Left ventricle myocardium inferior (tissue), 1 donor: Measurements from ENCODE around the gene SLC27A2. TPM values are rescaled to one million over a fixed set of nuclear protein-coding genes. Genes with fewer than 3 reads are reported as not detected.

ENCODE experiments used
- DNase-seq: peaks from one replicate; pipeline ENCODE4 v3.0.0-alpha.2; 2020
- H3K27ac ChIP-seq: fragments of 200-600 bp; replicated peaks from 2 replicates; pipeline ENCODE4 v1.8.0; 2021
- H3K27me3 ChIP-seq: fragments of 200-600 bp; 2 replicates; pipeline ENCODE4 v1.8.0; 2021; ENCODE audit warnings: low read depth
- H3K36me3 ChIP-seq: fragments of 200-600 bp; 2 replicates; pipeline ENCODE4 v1.8.0; 2021
- H3K4me1 ChIP-seq: fragments of 200-600 bp; 2 replicates; pipeline ENCODE4 v1.8.0; 2021
- H3K4me3 ChIP-seq: fragments of 200-600 bp; 2 replicates; pipeline ENCODE4 v1.8.0; 2021; ENCODE audit warnings: mild to moderate bottlenecking, moderate library complexity
- H3K9me3 ChIP-seq: fragments of 200-600 bp; replicated peaks from 2 replicates; pipeline ENCODE4 v1.8.0; 2021
- CTCF ChIP-seq: fragments of 200-600 bp; IDR thresholded peaks from 2 replicates; pipeline ENCODE4 v1.8.0; 2021; ENCODE audit warnings: antibody characterized with exemption, mild to moderate bottlenecking, borderline replicate concordance
- intact Hi-C: fragments of 100-400 bp; cut with micrococcal nuclease; formaldehyde crosslinking; loops from one replicate; pipeline ENCODE4 v1.11.0; 2022
- total RNA-seq: library from RNA; stranded (reverse); fragmentation: NEBNext Ultra II Directional; extraction: Animal tissue kit (Norgen Biotek cat#: 25700); gene quantifications from one replicate; pipeline ENCODE4 v1.2.1, GENCODE V29; 2021
- donor health status: DM: no; HTN: yes; CAD: no; lungs with severe emphysema.

Gene SLC27A2
- total RNA-seq, 1 donor from 2014 or later = not detected

- intact Hi-C loops = no loop called here
- Histone ChIP-seq H3K4me3 (no peak overlapping the region), H3K27ac (no peak overlapping the region), H3K4me1 (no peaks in the 10 kb centered on the region), H3K9me3 (no peaks in the 10 kb centered on the region), H3K36me3 (no peaks in the 10 kb centered on the region), H3K27me3 (no peaks in the 10 kb centered on the region)
- DNase-seq = no peak
- no peak for TF ChIP-seq CTCF
Observed at GRCh38 chr15:50144341-50145120, 37.5 kb upstream of the SLC27A2 start.

GRCh38 chr15:50145451-50145872 lies 36.5 kb upstream of the SLC27A2 start:
- no peak overlapping the region for H3K27ac ChIP-seq
- H3K9me3 ChIP-seq = no peaks in the 10 kb centered on the region
- no peaks in the 10 kb centered on the region for H3K27me3 ChIP-seq
- no peaks in the 10 kb centered on the region for H3K36me3 ChIP-seq
- H3K4me1 ChIP-seq = no peaks in the 10 kb centered on the region
- intact Hi-C loops = no loop called here
- DNase-seq = no peak
- TF ChIP-seq CTCF = peak; percentile 70
- H3K4me3 ChIP-seq = no peak overlapping the region

GRCh38 chr15:50146632-50147031 lies 35.4 kb upstream of the SLC27A2 start:
- intact Hi-C loops = no loop called here
- TF ChIP-seq CTCF = no peak
- DNase-seq = no peak

GRCh38 chr15:50148362-50148963 lies 33.5 kb upstream of the SLC27A2 start:
- H3K9me3 ChIP-seq = no peaks in the 10 kb centered on the region
- H3K27me3 ChIP-seq = no peaks in the 10 kb centered on the region
- no peak for DNase-seq
- TF ChIP-seq CTCF = no peak
- H3K27ac ChIP-seq = no peak overlapping the region
- no peaks in the 10 kb centered on the region for H3K4me1 ChIP-seq
- no peaks in the 10 kb centered on the region for H3K36me3 ChIP-seq
- H3K4me3 ChIP-seq = no peak overlapping the region
- intact Hi-C loops = no loop called here

More at GRCh38 chr15:50146632-50147031, 35.4 kb upstream of the SLC27A2 start:
- Histone ChIP-seq H3K4me3 (no peak overlapping the region), H3K36me3 (no peaks in the 10 kb centered on the region), H3K27ac (no peak overlapping the region), H3K4me1 (no peaks in the 10 kb centered on the region), H3K9me3 (no peaks in the 10 kb centered on the region), H3K27me3 (no peaks in the 10 kb centered on the region)

- peaks cover under 1% of the 10 kb centered on the region for H3K9me3 ChIP-seq
- H3K27ac ChIP-seq = no peak overlapping the region
- intact Hi-C loops = no loop called here
- no peak overlapping the region for H3K4me3 ChIP-seq
- H3K36me3 ChIP-seq = no peaks in the 10 kb centered on the region
- no peaks in the 10 kb centered on the region for H3K4me1 ChIP-seq
- no peaks in the 10 kb centered on the region for H3K27me3 ChIP-seq
- DNase-seq = no peak
- TF ChIP-seq CTCF = no peak
Observed at GRCh38 chr15:50149090-50149489, 32.9 kb upstream of the SLC27A2 start.
